ENCODE results near the gene TECTA. TPM values are rescaled to one million over a fixed set of nuclear protein-coding genes. Genes with fewer than 3 reads are reported as not detected.

The TECTA gene
- polyA plus RNA-seq, 3 donors from 2014 or later = 0.03 to 0.26 TPM; not detected in 1

- Mint-ChIP-seq H3K36me3 (peaks cover 0 to 3% (median 0%) of the 10 kb centered on the region in 3 donors), H3K4me1 (no peaks in the 10 kb centered on the region), H3K4me3 (no peak overlapping the region), H3K27me3 (ENCODE audit: low read depth in 3 of 3) (peaks cover 0 to 6% (median 4%) of the 10 kb centered on the region in 3 donors), H3K27ac (no peak overlapping the region), H3K9me3 (peaks cover 3 to 18% (median 5%) of the 10 kb centered on the region in 6 donors)
- no peak for DNase-seq
Measured at GRCh38 chr11:121123496-121124069, 22.5 kb downstream of the TECTA start.

- Mint-ChIP-seq H3K4me3 (no peak overlapping the region), H3K4me1 (no peaks in the 10 kb centered on the region), H3K9me3 (peaks cover 0 to 8% (median 2%) of the 10 kb centered on the region in 6 donors), H3K27ac (no peak overlapping the region), H3K36me3 (peaks cover 0 to 3% (median 0%) of the 10 kb centered on the region in 3 donors), H3K27me3 (ENCODE audit: low read depth in 3 of 3) (peaks cover 0 to 3% (median 0%) of the 10 kb centered on the region in 3 donors)
- DNase-seq = no peak
Measured at GRCh38 chr11:121127809-121128208, 26.8 kb downstream of the TECTA start.

- Mint-ChIP-seq H3K27ac (no peak overlapping the region), H3K36me3 (no peaks in the 10 kb centered on the region), H3K9me3 (no peaks in the 10 kb centered on the region), H3K4me3 (no peak overlapping the region), H3K27me3 (ENCODE audit: low read depth in 3 of 3) (peaks cover 1 to 3% (median 3%) of the 10 kb centered on the region in 3 donors), H3K4me1 (no peaks in the 10 kb centered on the region)
- no peak for DNase-seq
Measured at GRCh38 chr11:121129362-121130340, 28.6 kb downstream of the TECTA start.

GRCh38 chr11:121131656-121132055 lies 30.6 kb downstream of the TECTA start:
- peaks cover 1 to 3% (median 3%) of the 10 kb centered on the region in 3 donors for H3K27me3 Mint-ChIP-seq (ENCODE audit: low read depth in 3 of 3)
- no peaks in the 10 kb centered on the region for H3K36me3 Mint-ChIP-seq
- H3K27ac Mint-ChIP-seq = no peak overlapping the region
- no peak for DNase-seq
- no peaks in the 10 kb centered on the region for H3K4me1 Mint-ChIP-seq
- H3K4me3 Mint-ChIP-seq = no peak overlapping the region
- H3K9me3 Mint-ChIP-seq = no peaks in the 10 kb centered on the region

- H3K9me3 Mint-ChIP-seq = no peaks in the 10 kb centered on the region
- no peak overlapping the region for H3K4me3 Mint-ChIP-seq
Measured at GRCh38 chr11:121132211-121132976, 31.4 kb downstream of the TECTA start.

GRCh38 chr11:121134741-121135312 lies 33.8 kb downstream of the TECTA start:
- H3K27me3 Mint-ChIP-seq (ENCODE audit: low read depth in 3 of 3) = peaks cover 3% of the 10 kb centered on the region in 3 donors
- no peaks in the 10 kb centered on the region for H3K4me1 Mint-ChIP-seq
- DNase-seq = no peak
- peaks cover 0 to 3% (median 0%) of the 10 kb centered on the region in 3 donors for H3K36me3 Mint-ChIP-seq
- H3K27ac Mint-ChIP-seq = no peak overlapping the region
- H3K4me3 Mint-ChIP-seq = no peak overlapping the region
- no peaks in the 10 kb centered on the region for H3K9me3 Mint-ChIP-seq

More at GRCh38 chr11:121132211-121132976, 31.4 kb downstream of the TECTA start:
- DNase-seq = no peak
- Mint-ChIP-seq H3K36me3 (no peaks in the 10 kb centered on the region), H3K27me3 (ENCODE audit: low read depth in 3 of 3) (peaks cover 3% of the 10 kb centered on the region in 3 donors), H3K27ac (no peak overlapping the region), H3K4me1 (no peaks in the 10 kb centered on the region)

GRCh38 chr11:121137005-121137404 lies 36.0 kb downstream of the TECTA start:
- no peaks in the 10 kb centered on the region for H3K4me1 Mint-ChIP-seq
- H3K9me3 Mint-ChIP-seq = no peaks in the 10 kb centered on the region
- H3K27ac Mint-ChIP-seq = no peak overlapping the region
- DNase-seq = no peak
- H3K27me3 Mint-ChIP-seq (ENCODE audit: low read depth in 3 of 3) = peaks cover 3 to 4% (median 3%) of the 10 kb centered on the region in 3 donors
- no peak overlapping the region for H3K4me3 Mint-ChIP-seq
- H3K36me3 Mint-ChIP-seq = peaks cover 0 to 3% (median 0%) of the 10 kb centered on the region in 3 donors

GRCh38 chr11:121138259-121138658 lies 37.2 kb downstream of the TECTA start:
- Mint-ChIP-seq H3K27me3 (ENCODE audit: low read depth in 3 of 3) (peaks cover 3 to 6% (median 6%) of the 10 kb centered on the region in 3 donors), H3K27ac (no peak overlapping the region), H3K36me3 (peaks cover 0 to 3% (median 0%) of the 10 kb centered on the region in 3 donors), H3K4me1 (no peaks in the 10 kb centered on the region), H3K4me3 (no peak overlapping the region), H3K9me3 (no peaks in the 10 kb centered on the region)
- DNase-seq = no peak

GRCh38 chr11:121140369-121140768 lies 39.3 kb downstream of the TECTA start:
- H3K36me3 Mint-ChIP-seq = peaks cover 0 to 3% (median 0%) of the 10 kb centered on the region in 3 donors
- H3K27me3 Mint-ChIP-seq (ENCODE audit: low read depth in 3 of 3) = peaks cover 2 to 7% (median 4%) of the 10 kb centered on the region in 3 donors
- H3K27ac Mint-ChIP-seq = no peak overlapping the region
- H3K4me3 Mint-ChIP-seq = no peak overlapping the region
- DNase-seq = no peak
- H3K4me1 Mint-ChIP-seq = no peaks in the 10 kb centered on the region
- no peaks in the 10 kb centered on the region for H3K9me3 Mint-ChIP-seq

- Mint-ChIP-seq H3K27ac (no peak overlapping the region), H3K27me3 (ENCODE audit: low read depth in 3 of 3) (peaks cover 2 to 7% (median 3%) of the 10 kb centered on the region in 3 donors), H3K4me3 (no peak overlapping the region), H3K36me3 (peaks cover 0 to 3% (median 0%) of the 10 kb centered on the region in 3 donors), H3K9me3 (no peaks in the 10 kb centered on the region), H3K4me1 (no peaks in the 10 kb centered on the region)
- no peak for DNase-seq
Measured at GRCh38 chr11:121141066-121141465, 40.0 kb downstream of the TECTA start.

GRCh38 chr11:121143921-121144320 lies 42.9 kb downstream of the TECTA start:
- Mint-ChIP-seq H3K4me3 (no peak overlapping the region), H3K27ac (no peak overlapping the region), H3K4me1 (no peaks in the 10 kb centered on the region), H3K27me3 (ENCODE audit: low read depth in 3 of 3) (peaks cover 0 to 7% (median 3%) of the 10 kb centered on the region in 3 donors), H3K36me3 (peaks cover 0 to 3% (median 0%) of the 10 kb centered on the region in 3 donors), H3K9me3 (no peaks in the 10 kb centered on the region)
- DNase-seq = no peak

- Mint-ChIP-seq H3K27me3 (ENCODE audit: low read depth in 3 of 3) (peaks cover 0 to 7% (median 3%) of the 10 kb centered on the region in 3 donors), H3K4me3 (no peak overlapping the region), H3K4me1 (no peaks in the 10 kb centered on the region), H3K27ac (no peak overlapping the region), H3K36me3 (no peaks in the 10 kb centered on the region), H3K9me3 (no peaks in the 10 kb centered on the region)
- no peak for DNase-seq
Measured at GRCh38 chr11:121144723-121145122, 43.7 kb downstream of the TECTA start.

GRCh38 chr11:121145826-121146225 lies 44.8 kb downstream of the TECTA start:
- H3K9me3 Mint-ChIP-seq = no peaks in the 10 kb centered on the region
- H3K36me3 Mint-ChIP-seq = no peaks in the 10 kb centered on the region
- DNase-seq = no peak
- H3K4me1 Mint-ChIP-seq = no peaks in the 10 kb centered on the region
- peaks cover 0 to 7% (median 3%) of the 10 kb centered on the region in 3 donors for H3K27me3 Mint-ChIP-seq (ENCODE audit: low read depth in 3 of 3)
- H3K4me3 Mint-ChIP-seq = no peak overlapping the region
- H3K27ac Mint-ChIP-seq = no peak overlapping the region
